Ishikawa (cell line): Measurements from ENCODE around the gene TMEM132E.

Experiments
- FOXM1 ChIP-seq: IDR thresholded peaks from 2 replicates; pipeline ENCODE4 v1.6.1; 2012; ENCODE audit warnings: low read depth, borderline replicate concordance
- NFIC ChIP-seq: IDR thresholded peaks from 2 replicates; pipeline ENCODE4 v1.6.1; 2012
- RAD21 ChIP-seq: IDR thresholded peaks from 2 replicates; pipeline ENCODE4 v1.6.1; 2012; ENCODE audit warnings: low read depth
- REST ChIP-seq: IDR thresholded peaks from 2 replicates; pipeline ENCODE4 v1.6.1; 2012; ENCODE audit warnings: low read depth, mild to moderate bottlenecking
- TEAD4 ChIP-seq: IDR thresholded peaks from 2 replicates; pipeline ENCODE4 v1.6.1; 2012
- ZBTB7A ChIP-seq: IDR thresholded peaks from 2 replicates; pipeline ENCODE4 v1.6.1; 2012; ENCODE audit warnings: low read depth

GRCh38 chr17:34609210-34609609 is 29.8 kb downstream of the TMEM132E start:
- TF ChIP-seq FOXM1 (no peak), RAD21 (no peak), TEAD4 (no peak), ZBTB7A (no peak), REST (no peak), NFIC (no peak)
